Lower lobe of right lung (tissue), 2 donors: ENCODE measurements around the gene NOSTRIN. TPM values are rescaled to one million over a fixed set of nuclear protein-coding genes. Genes with fewer than 3 reads are reported as not detected.
"Not testable (repeated sequence)": the region's sequence is repeated elsewhere in the genome, so short reads cannot be mapped to it uniquely, and the experiment has no call there.

Experiments
- ATAC-seq, 2 donors: fragments of 200-7000 bp; cut with Tn5 transposase; one replicate each; pipeline ENCODE4 v1.9.1; 2020 to 2022; ENCODE audit warnings: mild to moderate bottlenecking in 2 of 2, moderate library complexity in 2 of 2
- DNase-seq: peaks from one replicate; pipeline ENCODE4 v3.0.0-alpha.2; 2020
- H3K27ac ChIP-seq: fragments of 200-600 bp; one replicate; pipeline ENCODE4 v1.8.0; 2022
- H3K27me3 ChIP-seq: fragments of 200-600 bp; one replicate; pipeline ENCODE4 v1.8.0; 2022; ENCODE audit warnings: low read depth
- H3K36me3 ChIP-seq: fragments of 200-600 bp; one replicate; pipeline ENCODE4 v1.8.0; 2022; ENCODE audit warnings: mild to moderate bottlenecking
- H3K4me1 ChIP-seq: fragments of 200-600 bp; one replicate; pipeline ENCODE4 v1.8.0; 2022
- H3K4me3 ChIP-seq: fragments of 200-600 bp; one replicate; pipeline ENCODE4 v1.8.0; 2022; ENCODE audit warnings: mild to moderate bottlenecking
- H3K9me3 ChIP-seq: fragments of 200-600 bp; one replicate; pipeline ENCODE4 v1.8.0; 2022
- intact Hi-C: fragments of 100-400 bp; cut with DNase I; formaldehyde crosslinking; loops from one replicate; pipeline ENCODE4 v1.11.0; 2022
- total RNA-seq: library from RNA; stranded (reverse); fragmentation: NEBNext Ultra II Directional; extraction: Animal tissue kit (Norgen Biotek cat#: 25700); gene quantifications from one replicate; pipeline ENCODE4 v1.2.1, GENCODE V29; 2021
- TF ChIP-seq, protein P1 (sequence below): fragments of 200-600 bp; IDR thresholded peaks from one replicate; pipeline ENCODE4 v1.8.0; 2022; ENCODE audit warnings: antibody characterized with exemption, mild to moderate bottlenecking
- donor health status: DM: no; HTN: yes; CAD: no; lungs with severe emphysema.

Gene NOSTRIN
- total RNA-seq, 1 donor from 2014 or later = 45.2 TPM

DNA sequence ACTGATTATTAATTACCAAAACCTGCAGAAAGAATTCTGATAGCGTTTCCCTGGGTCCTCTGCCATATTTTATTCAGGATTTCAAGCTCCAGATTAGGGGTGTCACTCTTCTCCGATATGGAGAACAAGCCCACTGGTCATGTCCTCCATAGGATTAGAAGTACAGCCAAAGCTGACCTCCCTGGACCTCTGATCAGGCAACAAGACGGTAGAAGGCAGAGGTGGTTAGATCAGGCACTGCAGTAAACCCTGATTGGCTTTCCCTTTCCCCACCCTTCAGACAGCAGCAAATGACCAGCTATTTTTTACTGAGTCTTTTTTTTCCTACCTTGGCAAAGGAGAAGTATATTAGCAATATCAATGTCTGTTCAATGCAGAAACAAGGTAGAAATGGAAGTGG is 50.0 kb downstream of the NOSTRIN start:
- intact Hi-C loops = no loop called here
- Histone ChIP-seq H3K9me3 (no peaks in the 10 kb centered on the region), H3K27me3 (no peaks in the 10 kb centered on the region), H3K4me1 (no peaks in the 10 kb centered on the region), H3K36me3 (peaks cover 14% of the 10 kb centered on the region), H3K4me3 (no peak overlapping the region), H3K27ac (no peak overlapping the region)
- TF ChIP-seq, protein P1, sequence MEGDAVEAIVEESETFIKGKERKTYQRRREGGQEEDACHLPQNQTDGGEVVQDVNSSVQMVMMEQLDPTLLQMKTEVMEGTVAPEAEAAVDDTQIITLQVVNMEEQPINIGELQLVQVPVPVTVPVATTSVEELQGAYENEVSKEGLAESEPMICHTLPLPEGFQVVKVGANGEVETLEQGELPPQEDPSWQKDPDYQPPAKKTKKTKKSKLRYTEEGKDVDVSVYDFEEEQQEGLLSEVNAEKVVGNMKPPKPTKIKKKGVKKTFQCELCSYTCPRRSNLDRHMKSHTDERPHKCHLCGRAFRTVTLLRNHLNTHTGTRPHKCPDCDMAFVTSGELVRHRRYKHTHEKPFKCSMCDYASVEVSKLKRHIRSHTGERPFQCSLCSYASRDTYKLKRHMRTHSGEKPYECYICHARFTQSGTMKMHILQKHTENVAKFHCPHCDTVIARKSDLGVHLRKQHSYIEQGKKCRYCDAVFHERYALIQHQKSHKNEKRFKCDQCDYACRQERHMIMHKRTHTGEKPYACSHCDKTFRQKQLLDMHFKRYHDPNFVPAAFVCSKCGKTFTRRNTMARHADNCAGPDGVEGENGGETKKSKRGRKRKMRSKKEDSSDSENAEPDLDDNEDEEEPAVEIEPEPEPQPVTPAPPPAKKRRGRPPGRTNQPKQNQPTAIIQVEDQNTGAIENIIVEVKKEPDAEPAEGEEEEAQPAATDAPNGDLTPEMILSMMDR = no peak
- DNase-seq (no peak), ATAC-seq (no peak)

DNA sequence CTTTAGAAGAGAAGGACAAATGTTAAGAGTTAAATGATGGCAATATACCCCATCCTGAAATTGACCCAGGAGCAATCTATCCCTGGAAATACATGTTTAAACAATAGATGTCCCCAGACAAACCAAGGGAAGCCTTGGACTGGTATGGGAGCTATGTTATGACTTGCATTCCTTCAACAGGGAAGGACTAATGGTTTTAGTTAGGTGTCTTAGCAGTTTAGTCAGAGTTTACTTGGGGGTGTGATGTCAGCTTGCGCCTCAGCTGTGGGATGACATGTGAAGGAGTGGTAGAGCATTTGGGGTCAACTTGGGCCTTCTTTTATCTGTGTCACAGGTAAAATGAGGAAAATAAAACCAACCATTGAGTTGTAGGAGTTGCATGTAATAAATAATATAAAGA is 51.0 kb downstream of the NOSTRIN start:
- ATAC-seq (no peak), DNase-seq (no peak)
- TF ChIP-seq, protein P1 = no peak
- Histone ChIP-seq H3K27me3 (no peaks in the 10 kb centered on the region), H3K27ac (no peak overlapping the region), H3K9me3 (no peaks in the 10 kb centered on the region), H3K4me3 (no peak overlapping the region), H3K36me3 (peaks cover 14% of the 10 kb centered on the region), H3K4me1 (no peaks in the 10 kb centered on the region)
- intact Hi-C loops = no loop called here

DNA sequence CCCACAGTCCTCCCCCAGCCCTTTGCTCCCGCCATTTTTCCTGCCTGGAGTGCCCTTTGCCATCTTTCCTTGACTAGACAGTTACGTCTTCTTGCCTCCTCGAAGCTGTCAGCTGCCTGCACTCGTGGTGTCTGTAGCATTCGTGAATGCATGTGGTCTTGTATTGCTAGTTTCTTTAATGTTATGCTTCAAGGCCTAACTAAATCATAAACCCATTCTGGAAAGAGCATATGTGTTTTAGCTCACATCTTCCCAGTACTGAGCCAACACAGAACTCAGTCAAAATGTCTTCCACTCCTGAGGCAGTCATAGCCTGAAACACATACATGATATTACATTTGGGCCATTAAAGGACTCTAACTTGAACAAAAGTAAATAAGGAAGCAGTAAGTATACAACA is 52.2 kb downstream of the NOSTRIN start:
- no peak overlapping the region for H3K27ac ChIP-seq
- no peaks in the 10 kb centered on the region for H3K27me3 ChIP-seq
- ATAC-seq (no peak), DNase-seq (no peak)
- H3K9me3 ChIP-seq = no peaks in the 10 kb centered on the region
- TF ChIP-seq, protein P1 = no peak
- no peaks in the 10 kb centered on the region for H3K4me1 ChIP-seq
- intact Hi-C loops = no loop called here
- H3K36me3 ChIP-seq = peaks cover 14% of the 10 kb centered on the region
- H3K4me3 ChIP-seq = no peak overlapping the region

DNA sequence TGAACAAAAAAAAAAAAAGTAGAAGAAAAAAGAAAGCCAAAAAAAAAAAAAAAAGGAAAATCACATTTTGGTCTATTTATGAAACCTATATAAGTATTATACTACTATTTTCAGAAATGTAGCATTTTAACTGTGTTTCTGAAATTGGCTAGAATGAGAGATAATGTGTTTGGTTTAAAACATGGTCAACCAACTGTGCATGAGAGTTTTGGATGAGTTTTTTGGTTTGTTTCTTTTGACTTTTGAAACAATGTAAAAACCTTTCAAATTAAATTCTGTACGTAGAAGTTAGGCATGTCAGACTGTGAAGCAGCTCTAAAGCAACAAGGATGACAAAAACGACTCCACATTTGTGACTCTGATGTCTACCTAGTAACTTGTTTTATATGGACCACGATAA is 53.2 kb downstream of the NOSTRIN start:
- ATAC-seq = no peak
- Histone ChIP-seq H3K36me3 (peaks cover 14% of the 10 kb centered on the region), H3K27ac (no peak overlapping the region), H3K27me3 (no peaks in the 10 kb centered on the region), H3K4me1 (no peaks in the 10 kb centered on the region), H3K9me3 (no peaks in the 10 kb centered on the region), H3K4me3 (no peak overlapping the region)
- DNase-seq = no peak
- intact Hi-C loops = no loop called here
- TF ChIP-seq, protein P1 = no peak

DNA sequence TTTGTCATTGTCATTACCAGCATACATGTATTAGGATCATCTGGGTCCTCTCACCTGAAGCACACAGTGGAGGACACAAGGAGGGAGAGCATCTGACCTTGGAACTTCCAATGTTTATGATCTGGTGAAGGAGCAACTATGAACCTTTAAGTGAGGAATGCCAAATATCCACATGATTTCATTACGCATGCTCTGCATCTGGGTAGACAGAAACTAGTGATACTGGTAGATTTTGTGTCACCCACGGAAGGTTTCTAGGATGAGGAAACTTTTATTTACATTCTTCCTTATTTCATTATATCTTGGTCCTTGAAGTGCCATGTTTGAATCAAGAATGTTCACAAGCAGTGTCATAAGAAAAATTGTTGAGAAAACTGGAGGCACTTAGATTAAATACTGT is 55.7 kb downstream of the NOSTRIN start:
- no peak for ATAC-seq
- H3K4me3 ChIP-seq = no peak overlapping the region
- H3K27ac ChIP-seq = no peak overlapping the region

DNA sequence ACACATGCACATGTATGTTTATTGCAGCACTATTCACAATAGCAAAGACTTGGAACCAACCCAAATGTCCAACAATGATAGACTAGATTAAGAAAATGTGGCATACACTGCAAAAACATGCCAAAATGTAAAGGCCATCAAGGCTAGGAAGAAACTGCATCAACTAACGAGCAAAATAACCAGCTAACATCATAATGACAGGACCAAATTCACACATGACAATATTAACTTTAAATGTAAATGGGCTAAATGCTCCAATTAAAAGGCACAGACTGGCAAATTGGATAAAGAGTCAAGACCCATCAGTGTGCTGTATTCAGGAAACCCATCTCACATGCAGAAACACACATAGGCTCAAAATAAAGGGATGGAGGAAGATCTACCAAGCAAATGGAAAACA is 64.7 kb downstream of the NOSTRIN start:
- H3K4me3 ChIP-seq, H3K27me3 ChIP-seq, ATAC-seq, intact Hi-C loops, DNase-seq, H3K9me3 ChIP-seq, H3K27ac ChIP-seq, H3K4me1 ChIP-seq: not testable (repeated sequence)
- H3K36me3 ChIP-seq = peaks cover 19% of the 10 kb centered on the region

More for the DNA sequence above, 55.7 kb downstream of the NOSTRIN start:
- no peaks in the 10 kb centered on the region for H3K4me1 ChIP-seq
- H3K27me3 ChIP-seq = no peaks in the 10 kb centered on the region
- no peak for DNase-seq
- TF ChIP-seq, protein P1 = no peak
- no peaks in the 10 kb centered on the region for H3K9me3 ChIP-seq
- intact Hi-C loops = no loop called here
- peaks cover 18% of the 10 kb centered on the region for H3K36me3 ChIP-seq

DNA sequence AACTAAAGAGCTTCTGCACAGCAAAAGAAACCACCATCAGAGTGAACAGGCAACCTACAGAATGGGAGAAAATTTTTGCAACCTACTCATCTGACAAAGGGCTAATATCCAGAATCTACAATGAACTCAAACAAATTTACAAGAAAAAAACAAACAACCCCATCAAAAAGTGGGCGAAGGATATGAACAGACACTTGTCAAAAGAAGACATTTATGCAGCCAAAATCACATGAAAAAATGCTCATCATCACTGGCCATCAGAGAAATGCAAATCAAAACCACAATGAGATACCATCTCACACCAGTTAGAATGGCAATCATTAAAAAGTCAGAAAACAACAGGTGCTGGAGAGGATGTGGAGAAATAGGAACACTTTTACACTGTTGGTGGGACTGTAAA is 67.9 kb downstream of the NOSTRIN start:
- DNase-seq, ATAC-seq, H3K27me3 ChIP-seq, H3K4me1 ChIP-seq, H3K27ac ChIP-seq, intact Hi-C loops, H3K9me3 ChIP-seq, H3K36me3 ChIP-seq, H3K4me3 ChIP-seq: not testable (repeated sequence)

DNA sequence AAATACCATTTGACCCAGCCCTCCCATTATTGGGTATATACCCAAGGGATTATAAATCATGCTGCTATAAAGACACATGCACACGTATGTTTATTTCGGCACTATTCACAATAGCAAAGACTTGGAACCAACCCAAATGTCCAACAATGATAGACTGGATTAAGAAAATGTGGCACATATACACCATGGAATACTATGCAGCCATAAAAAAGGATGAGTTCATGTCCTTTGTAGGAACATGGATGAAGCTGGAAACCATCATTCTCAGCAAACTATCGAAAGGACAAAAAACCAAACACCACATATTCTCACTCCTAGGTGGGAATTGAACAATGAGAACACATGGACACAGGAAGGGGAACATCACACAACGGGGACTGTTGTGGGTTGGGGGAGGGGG is 68.4 kb downstream of the NOSTRIN start:
- intact Hi-C loops, H3K27ac ChIP-seq, ATAC-seq: not testable (repeated sequence)

More for the DNA sequence above, 68.4 kb downstream of the NOSTRIN start:
- not testable (repeated sequence) for H3K27me3 ChIP-seq, H3K4me3 ChIP-seq, H3K36me3 ChIP-seq, H3K9me3 ChIP-seq, H3K4me1 ChIP-seq, DNase-seq
